GM18498 (cell line): ENCODE results near the gene GPR50.

Experiments
- ATAC-seq: cut with Tn5 transposase; IDR thresholded peaks from one replicate; pipeline ENCODE4 v1.9.1; 2021; ENCODE audit warnings: mild to moderate bottlenecking, moderate library complexity; ENCODE audit not compliant: unreplicated experiment

The GPR50 gene

DNA sequence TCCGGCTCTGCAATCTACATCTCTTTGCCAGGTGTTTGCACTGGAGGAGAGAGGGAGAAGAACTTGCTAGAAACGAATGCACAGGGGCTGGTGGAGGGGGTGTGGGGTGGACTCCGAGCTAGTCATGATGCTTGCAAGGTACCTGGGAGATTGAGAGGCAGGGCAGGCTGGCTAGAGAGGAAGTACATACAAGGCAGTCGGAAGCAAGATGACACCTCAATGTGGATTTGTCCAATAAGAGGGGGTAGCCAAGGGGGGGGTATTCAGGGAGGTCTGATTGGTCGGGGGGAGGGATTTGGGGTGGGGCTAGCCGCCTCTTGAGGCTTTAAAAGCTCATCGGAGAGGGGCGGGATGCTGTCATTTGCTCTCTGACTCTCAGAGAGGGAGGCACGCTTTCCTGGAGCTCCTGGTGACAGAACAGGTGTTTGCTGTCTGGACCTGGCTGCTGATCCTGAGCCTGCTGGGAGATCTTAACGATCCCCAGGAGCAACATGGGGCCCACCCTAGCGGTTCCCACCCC lies at the start of gene GPR50:
GPR50 (plus strand) TSS at position 354 of the 520 bp plus-strand sequence; CDS start at position 492, 138 bp downstream.
- no peak for ATAC-seq

DNA sequence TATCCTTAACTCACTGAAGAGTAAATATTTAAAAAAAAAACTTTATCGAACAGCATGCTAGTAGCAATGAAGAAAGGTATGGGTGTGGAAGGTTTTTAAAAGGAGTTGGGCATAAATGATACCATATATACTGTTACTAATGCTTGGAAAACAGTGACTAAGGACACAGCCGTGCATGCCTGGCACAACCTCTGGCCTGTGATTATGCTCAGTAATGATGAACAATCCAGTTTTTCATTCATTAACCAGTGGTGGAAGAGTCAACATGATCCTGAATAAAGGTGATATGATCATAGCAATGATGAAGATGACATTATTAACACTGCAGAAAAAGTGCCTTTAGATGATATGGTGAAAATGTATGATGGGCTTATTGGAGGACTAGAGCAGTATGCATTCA lies 43.9 kb upstream of the GPR50 start:
- ATAC-seq: no peak

DNA sequence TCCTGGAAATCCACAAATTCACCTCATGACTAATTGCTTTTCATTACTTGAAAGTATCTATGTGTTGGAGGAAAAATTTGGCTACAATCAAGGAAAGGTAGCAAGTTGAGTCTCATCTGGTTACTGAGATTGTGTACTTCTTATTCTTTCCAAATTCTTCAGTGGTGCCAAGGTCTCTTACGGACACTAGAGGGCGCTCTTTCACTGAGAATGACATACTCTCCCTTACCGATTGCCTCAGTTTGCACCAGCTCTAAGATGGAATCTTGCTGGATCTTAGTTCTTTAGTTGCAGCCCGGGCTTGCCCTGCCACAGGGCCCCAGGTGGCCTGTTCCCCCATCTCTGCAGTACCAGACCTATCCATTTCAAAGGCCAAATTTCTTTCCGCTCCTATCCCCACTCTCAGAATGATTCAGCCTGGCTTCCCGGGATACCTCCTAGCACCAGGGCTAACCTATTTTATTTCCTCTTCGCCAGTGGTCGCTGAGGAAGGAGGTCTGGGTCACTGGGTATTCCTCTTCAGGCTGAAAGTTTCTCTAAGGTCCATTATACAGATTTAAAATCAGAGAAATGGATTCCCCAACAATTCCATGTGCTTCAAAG lies 24.6 kb upstream of the GPR50 start:
- ATAC-seq: no peak

DNA sequence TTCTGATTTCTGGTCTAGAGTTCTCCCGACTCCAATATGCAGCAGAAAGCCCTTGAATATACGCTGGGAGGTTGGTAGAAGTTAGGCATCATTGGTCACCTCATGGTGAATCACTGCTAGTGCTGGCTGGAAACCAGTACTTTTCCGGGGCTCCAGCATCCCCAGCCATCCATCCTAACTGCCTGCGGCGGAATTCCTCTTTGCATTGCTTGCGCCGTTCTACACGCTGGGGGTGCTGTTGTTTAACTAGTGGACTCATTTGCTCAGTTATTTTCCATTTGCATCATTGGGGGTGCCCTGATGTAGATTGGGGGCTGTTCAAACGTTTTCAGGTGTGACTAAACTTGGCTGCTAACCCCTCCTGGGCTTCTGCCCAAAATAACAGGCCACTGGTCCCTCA lies 23.3 kb upstream of the GPR50 start:
- ATAC-seq: no peak

DNA sequence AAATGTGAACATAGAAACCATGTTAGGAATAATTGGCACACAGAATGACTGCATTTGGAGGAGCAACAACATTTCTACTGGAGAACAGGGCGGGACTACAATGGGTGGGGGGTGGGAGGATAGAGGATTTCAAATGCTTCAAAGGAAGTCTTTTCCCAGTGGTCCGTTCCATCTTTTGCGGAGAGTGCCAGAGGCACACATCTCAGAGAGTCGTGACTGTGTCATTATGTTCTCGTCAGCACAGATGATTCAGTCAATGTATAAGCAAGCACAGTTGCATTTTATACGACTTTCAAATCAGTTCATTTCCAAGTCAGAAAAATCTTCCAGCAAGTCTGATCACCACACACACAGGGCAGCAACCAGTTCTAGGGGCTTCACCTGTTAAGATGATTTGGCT lies 22.7 kb upstream of the GPR50 start:
- ATAC-seq: no peak

DNA sequence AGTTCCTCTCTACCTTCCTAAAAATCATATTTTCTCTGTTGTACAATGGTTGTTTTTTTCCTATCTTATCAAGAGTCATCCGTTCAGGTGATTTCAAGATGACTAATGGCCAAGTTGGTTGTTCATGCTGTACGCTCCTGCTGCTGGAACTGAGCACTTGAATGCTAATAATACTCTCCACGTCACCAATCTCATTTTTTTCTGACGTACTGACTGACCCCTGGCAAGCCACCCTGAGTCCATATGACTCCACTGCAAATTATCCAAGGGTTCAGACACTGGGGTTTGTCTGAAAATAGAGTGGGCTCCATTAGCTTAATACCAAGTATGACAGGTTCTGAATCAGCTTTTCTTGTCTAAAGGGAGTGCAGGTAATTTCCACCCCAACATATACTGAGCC lies 21.1 kb upstream of the GPR50 start:
- ATAC-seq: no peak

DNA sequence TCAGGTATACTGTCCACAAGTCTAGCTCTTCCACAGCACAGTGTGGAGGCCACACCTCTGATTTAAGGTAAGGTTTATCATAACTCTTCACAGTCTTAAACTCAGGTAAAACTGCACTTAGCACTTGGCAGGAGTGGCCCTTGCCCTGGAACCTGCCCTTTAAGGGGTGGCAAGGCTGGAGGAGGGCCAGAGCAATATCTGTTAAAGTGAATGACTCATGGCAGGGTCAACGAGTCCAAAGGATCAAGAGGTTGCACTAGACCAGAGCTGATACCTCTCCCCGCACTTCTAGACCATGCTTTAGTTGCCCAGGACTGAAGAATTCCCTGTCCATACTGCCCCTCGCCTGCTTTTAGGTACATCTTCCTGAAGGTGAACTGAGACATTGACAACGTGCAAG lies 14.7 kb upstream of the GPR50 start:
- ATAC-seq: no peak

DNA sequence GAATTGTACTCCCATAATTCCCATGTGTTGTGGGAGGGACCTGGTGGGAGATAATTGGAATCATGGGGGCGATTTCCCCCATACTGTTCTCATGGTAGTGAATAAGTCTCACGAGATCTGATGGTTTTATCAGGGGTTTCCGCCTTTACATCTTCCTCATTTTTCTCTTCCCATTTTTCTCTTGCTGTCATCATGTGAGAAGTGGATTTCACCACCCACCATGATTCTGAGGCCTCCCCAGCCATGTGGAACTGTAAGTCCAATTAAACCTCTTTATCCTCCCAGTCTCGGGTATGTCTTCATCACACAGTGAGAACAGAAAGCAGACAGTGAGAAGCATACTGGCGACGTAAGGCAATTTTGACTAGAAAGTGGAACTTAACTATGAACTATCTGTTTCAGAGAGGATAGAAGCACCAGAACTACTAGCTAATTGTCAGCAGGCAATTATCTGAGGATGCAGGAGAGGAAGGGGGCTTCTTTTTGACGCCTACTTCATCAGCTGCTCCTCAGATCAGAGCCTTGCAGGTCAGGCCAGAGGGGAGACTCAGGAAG lies 8.5 kb upstream of the GPR50 start:
- no peak for ATAC-seq

DNA sequence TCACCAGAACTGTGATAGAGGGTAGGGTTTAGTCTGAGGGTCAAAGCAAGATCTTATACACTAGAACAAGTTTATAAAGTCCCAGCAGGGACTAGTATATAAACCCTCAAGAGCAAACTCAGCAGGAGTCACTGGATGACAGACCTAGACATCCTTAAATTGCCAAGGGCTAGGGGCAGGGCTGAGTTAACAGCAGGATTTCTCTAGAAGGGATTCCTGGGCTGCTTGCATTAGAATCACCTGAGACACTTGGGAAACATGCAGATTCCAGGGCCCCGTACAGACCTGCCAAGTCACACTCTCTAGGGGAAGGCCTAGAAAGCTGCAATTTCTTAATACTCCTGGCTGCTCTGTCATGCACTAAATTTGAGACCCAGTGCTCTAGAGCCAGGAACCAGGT lies 6.6 kb upstream of the GPR50 start:
- no peak for ATAC-seq

DNA sequence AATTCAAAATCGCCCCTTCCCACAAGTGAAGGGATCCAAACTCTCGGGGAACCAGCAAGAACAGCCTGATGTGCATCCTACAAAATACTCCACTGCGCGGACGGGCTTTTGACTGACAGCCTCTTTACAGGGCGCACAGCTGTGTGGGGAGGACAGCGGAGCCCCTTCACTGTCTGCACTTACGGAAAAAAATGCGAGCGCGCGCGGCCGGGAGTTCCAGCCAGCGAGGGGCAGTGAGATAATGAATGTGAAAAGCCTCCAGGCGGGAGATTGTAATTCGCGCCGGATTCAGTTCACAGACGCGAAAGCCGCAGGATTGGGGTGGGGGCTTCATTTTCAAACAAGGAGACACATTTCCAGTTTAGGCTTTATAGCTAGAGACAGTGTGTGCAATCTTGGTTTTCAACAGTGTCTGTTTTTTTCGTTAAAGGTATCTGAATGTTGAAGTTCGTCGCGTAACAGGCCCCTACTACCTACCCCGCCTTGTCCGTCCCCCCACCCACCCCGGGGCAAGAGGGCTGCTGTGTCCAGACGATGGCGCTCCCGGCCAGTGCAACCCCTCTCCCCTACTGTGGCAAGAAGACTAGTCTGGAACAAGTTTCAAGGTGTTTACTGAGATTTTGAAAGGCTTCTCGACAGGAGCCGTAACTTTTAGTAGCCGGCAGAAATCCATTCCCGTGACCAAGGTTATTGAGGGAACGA lies 1.7 kb upstream of the GPR50 start:
- ATAC-seq: no peak

DNA sequence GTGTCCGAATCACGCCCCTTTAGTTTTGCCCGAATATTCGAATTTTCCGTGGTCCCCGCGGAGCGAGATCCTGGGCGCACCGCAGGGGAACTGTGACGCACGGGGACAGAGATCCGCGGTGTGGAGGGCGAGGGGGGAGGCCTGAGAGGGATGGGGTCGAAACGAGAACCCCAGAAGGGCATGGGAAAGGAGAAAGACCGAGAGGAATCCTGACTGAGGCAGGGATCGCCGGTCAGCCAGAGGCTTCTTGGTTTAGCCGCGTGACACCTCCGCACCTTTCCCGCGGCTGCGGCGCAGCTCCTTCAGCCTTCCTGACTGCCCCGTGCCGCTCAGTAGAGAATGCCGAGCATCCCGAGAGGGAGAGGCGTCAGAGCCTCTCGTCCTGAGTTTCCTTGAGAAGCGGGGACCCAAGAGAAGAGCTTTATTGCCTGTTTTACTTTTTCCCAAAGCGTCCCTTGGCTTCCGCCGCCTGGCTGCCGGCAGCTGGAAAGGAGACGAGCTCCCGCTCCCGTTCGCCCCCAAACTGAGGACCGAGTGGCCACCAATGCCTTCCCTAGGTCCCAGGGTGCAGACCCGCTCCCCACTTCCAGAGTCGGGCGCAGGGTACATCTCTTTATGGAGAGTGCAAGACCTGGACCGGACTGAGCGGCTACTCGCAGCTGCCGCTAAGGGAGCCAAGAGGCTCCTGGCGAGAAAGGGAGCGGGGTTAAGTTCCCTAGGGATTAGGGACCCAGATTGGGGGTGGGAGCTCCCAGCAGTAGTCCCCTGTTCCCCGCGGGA lies 911 bp upstream of the GPR50 start:
- ATAC-seq: no peak

DNA sequence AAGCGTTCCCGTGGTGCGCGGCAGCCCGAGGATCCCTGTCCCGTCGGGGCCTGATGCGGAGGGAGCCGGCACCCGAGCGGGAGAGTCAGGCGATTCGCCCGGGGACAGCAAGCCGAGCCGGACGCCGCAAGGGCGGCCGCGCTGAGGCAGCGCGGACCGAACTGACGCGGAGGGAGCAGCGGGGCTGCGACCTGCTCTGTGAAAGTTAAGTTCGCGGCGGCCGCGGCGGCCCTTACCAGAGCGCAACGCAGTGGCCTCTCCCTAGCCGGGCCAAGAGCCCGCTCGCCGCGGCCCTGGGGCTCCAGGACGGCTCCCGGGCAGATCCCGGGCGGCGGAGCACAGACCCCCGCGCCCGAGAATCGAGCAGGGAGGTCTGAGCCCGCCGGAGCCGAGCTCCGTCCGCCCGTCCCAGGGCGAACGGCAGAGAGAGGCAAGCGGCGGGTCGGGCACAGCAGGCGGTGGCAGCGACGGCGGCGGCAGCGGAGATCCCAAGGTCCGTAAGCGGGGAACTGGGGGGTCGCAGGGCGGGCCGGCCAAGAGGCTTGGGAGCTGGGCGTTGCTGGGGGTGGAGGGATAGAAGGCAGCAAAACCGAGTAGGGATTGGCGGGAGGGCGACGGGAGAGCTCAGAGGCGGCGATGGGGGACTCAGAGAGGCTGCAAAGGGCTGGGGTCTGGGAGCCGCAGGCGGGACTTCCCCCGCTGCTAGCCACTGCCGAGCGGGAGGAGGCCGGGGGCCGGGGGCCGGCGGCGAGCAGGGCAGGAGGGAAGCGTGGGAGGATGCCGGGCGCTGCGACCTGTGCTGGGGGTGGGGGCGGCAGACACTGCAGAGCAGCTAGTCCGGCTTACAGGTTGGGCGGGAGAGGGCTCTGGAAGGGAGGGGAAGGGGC lies 1.0 kb downstream of the GPR50 start:
- no peak for ATAC-seq

DNA sequence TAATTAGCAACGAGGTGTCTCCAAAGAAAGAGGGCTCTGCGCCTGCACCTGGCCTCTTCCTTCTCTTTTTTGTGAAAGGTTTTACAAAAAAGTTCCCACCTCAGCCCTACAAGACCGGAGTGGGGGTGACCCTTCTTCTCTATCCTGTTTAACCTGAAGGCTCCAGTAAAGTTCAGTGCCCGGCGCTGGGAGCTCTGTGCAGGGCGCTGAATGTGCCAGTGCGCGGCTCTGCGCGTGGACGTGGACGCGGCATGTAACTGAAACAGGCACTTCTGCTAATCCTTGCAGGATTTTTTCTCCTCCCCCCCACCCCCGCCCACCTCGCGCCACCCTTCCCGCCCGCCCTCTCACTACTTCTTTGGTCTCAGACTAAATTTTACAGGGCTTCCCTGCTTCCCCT lies 2.4 kb downstream of the GPR50 start:
- no peak for ATAC-seq

DNA sequence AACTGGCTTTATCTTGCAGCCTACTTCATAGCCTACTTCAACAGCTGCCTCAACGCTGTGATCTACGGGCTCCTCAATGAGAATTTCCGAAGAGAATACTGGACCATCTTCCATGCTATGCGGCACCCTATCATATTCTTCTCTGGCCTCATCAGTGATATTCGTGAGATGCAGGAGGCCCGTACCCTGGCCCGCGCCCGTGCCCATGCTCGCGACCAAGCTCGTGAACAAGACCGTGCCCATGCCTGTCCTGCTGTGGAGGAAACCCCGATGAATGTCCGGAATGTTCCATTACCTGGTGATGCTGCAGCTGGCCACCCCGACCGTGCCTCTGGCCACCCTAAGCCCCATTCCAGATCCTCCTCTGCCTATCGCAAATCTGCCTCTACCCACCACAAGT lies 4.0 kb downstream of the GPR50 start:
- no peak for ATAC-seq

DNA sequence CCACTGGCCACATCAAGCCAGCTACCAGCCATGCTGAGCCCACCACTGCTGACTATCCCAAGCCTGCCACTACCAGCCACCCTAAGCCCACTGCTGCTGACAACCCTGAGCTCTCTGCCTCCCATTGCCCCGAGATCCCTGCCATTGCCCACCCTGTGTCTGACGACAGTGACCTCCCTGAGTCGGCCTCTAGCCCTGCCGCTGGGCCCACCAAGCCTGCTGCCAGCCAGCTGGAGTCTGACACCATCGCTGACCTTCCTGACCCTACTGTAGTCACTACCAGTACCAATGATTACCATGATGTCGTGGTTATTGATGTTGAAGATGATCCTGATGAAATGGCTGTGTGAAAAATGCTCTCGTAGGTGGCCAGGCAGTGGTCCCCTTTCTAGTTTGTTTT lies 4.7 kb downstream of the GPR50 start:
- no peak for ATAC-seq

DNA sequence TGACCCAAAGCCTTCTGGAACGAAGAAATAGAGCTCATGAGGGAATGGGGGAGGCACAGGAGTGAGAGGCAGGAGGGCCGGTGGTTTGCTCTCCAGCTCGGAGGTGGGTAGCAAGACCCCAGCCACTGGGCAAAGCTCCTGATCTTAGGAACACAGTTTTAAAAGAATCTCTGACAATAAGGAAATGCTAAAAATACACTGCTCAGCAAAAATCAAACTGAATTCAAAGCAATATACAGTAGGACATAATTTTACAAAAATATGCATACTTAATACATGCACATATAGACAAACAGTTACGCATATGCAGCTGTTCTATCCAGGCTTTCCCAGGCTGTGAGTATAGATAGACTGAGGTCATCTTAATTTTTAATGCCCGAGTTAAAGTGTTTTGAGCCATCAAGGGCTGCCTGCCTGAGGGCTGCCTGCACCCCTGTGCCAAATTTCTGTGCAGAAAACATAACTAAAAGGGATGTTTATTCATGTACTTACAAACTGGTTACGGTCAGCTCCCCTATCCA lies 6.9 kb downstream of the GPR50 start:
- ATAC-seq: no peak

DNA sequence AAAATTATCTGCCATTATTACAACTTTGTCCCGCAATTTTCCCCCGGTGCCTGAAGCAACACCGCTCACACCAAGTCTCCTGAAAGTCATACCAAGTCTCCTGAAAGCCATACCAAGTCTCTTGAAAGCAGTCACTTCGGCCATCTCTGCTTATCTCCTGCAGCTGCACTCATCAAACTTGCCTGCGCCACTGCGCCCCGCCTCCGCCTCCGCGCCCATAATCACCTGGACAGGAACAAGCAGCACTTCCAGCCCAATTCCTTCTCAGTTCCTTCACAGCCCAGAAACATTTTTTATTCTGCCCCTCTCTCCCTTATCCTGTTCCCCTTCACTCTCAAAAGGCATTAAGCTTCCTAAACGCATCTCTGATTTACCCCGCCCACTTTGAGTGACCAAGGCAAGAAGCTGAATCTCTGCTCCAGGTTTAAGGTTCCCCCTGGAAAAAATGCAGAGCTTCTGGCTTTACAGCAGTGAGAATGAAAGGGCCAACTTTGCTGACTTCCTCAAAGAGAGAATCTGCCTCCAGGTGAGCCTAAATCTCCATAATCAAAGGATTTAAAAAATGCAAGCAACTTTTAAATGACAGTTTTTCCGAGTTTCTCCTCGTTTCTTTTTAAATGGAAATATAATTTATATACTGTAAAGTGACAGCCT lies 7.7 kb downstream of the GPR50 start:
- no peak for ATAC-seq

DNA sequence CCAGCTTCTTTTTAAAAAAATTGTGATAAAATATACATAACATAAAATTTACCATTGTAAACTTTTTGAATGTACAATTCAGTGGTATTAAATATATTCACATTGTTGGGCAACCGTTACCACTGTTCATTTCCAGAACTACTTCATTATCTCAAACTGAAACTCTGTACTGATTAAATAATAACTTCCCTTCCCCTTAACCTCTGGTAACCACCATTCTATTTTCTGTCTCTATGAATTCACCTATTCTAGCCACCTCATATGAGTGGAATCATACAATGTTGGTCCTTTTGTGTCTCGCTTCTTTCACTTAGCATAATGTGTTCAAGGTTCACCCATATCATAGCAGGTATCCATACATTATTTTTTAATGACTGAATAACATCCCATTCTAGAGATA lies 8.3 kb downstream of the GPR50 start:
- ATAC-seq: no peak

DNA sequence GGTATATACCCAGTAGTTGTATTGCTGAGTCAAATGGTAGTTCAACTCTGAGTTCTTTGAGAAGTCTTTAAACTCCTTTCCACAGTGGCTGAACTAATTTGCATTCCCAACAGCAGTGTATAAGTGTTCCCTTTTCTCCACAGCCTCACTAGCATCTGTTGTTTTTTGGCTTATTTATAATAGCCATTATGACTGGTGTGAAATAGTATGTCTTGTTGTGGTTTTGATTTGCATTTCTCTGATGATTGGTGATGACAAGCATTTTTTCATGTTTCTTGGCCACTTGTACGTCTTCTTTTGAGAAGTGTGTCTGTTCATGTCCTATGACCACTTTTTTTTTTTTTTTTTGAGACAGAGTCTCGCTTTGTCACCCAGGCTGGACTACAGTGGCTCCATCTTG lies 30.5 kb downstream of the GPR50 start:
- ATAC-seq: no peak

DNA sequence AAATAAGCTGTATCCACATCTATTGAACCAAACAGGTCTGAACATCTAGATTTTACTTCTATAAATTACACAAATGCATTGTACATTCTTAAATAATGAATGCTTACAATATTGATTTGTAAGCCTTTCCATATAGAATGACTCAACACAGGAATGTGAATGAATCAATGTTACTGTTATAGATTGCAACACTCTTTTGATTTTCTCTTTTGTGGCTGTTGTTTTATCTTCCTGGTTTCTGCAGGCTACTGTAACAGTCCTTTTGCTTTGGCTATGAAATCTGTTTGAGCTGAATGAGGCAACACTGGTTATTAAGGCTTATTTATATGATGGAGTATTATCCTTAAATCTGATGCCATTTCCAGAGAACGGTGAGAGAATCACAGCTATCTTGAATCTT lies 49.5 kb downstream of the GPR50 start:
- ATAC-seq: no peak
